GM11168 (cell line): ENCODE results near the gene GATA2.

Experiments used
- in situ Hi-C: fragments of 300-500 bp; cut with MboI; formaldehyde crosslinking; loops from one replicate; pipeline ENCODE4 v1.12.0; 2022; ENCODE audit warnings: low sequenced_read_pairs; ENCODE audit not compliant: unreplicated experiment

Gene GATA2

GRCh38 chr3:128503164-128503651 is 10.2 kb upstream of the GATA2 start:
- in situ Hi-C loops: loop anchor here (5.0 kb wide), 1 partner anchor 76 kb away; no protein-coding TSS in a partner anchor

- in situ Hi-C loops: loop anchor here (5.0 kb wide), 1 partner anchor 75 kb away; no protein-coding TSS in a partner anchor
Measured at GRCh38 chr3:128502712-128503111, 9.7 kb upstream of the GATA2 start.

- in situ Hi-C loops: loop anchor here (5.0 kb wide), 1 partner anchor 74 kb away; no protein-coding TSS in a partner anchor
Measured at GRCh38 chr3:128501431-128501830, 8.4 kb upstream of the GATA2 start.

- in situ Hi-C loops: loop anchor here (5.0 kb wide), 1 partner anchor 73 kb away; no protein-coding TSS in a partner anchor
Measured at GRCh38 chr3:128500556-128500955, 7.6 kb upstream of the GATA2 start.

GRCh38 chr3:128499724-128500275 is 6.8 kb upstream of the GATA2 start:
- in situ Hi-C loops: loop anchor here (5.0 kb wide), 1 partner anchor 72 kb away; no protein-coding TSS in a partner anchor

GRCh38 chr3:128498901-128499530 is 6.0 kb upstream of the GATA2 start:
- in situ Hi-C loops: no loop called here

- in situ Hi-C loops: no loop called here
Measured at GRCh38 chr3:128498127-128498626, 5.2 kb upstream of the GATA2 start.

- in situ Hi-C loops: no loop called here
Measured at GRCh38 chr3:128497305-128498126, 4.5 kb upstream of the GATA2 start.

GRCh38 chr3:128496602-128497304 is 3.8 kb upstream of the GATA2 start:
- in situ Hi-C loops: no loop called here

- in situ Hi-C loops: no loop called here
Measured at GRCh38 chr3:128496019-128496601, 3.1 kb upstream of the GATA2 start.

- in situ Hi-C loops: no loop called here
Measured at GRCh38 chr3:128495435-128495970, 2.5 kb upstream of the GATA2 start.

- in situ Hi-C loops: no loop called here
Measured at GRCh38 chr3:128494367-128494650, 1.3 kb upstream of the GATA2 start.

GRCh38 chr3:128493570-128494366 is 767 bp upstream of the GATA2 start:
- in situ Hi-C loops: no loop called here

- in situ Hi-C loops: no loop called here
Measured at GRCh38 chr3:128491941-128492670, 895 bp downstream of the GATA2 start.

GRCh38 chr3:128491691-128491940 is 1.4 kb downstream of the GATA2 start:
- in situ Hi-C loops: no loop called here

GRCh38 chr3:128490915-128491690 is 1.9 kb downstream of the GATA2 start:
- in situ Hi-C loops: no loop called here

- in situ Hi-C loops: no loop called here
Measured at GRCh38 chr3:128490650-128490914, 2.4 kb downstream of the GATA2 start.
